Ascending aorta (tissue), 2 donors: ENCODE data around the gene COL8A1. TPM values are rescaled to one million over a fixed set of nuclear protein-coding genes. Genes with fewer than 3 reads are reported as not detected.

Experiments
- DNase-seq, 2 donors: peaks; one replicate each; pipeline ENCODE4 v3.0.0-alpha.2; 2019; ENCODE audit warnings: low spot score in 2 of 2
- H3K27ac ChIP-seq, 2 donors: fragments of 200-600 bp; sonication (generic); one replicate each; pipeline ENCODE4 v1.5.1; 2016 to 2017; ENCODE audit warnings: mild to moderate bottlenecking in 1 of 2
- H3K27me3 ChIP-seq: fragments of 200-600 bp; sonication (generic); one replicate; pipeline ENCODE4 v1.5.1; 2017
- H3K36me3 ChIP-seq, 2 donors: fragments of 200-600 bp; sonication (generic); one replicate each; pipeline ENCODE4 v1.5.1; 2016
- H3K4me1 ChIP-seq, 2 donors: fragments of 200-600 bp; sonication (generic); one replicate each; pipeline ENCODE4 v1.5.1; 2016 to 2017; ENCODE audit warnings: mild to moderate bottlenecking in 1 of 2
- H3K4me3 ChIP-seq, 2 donors: fragments of 200-600 bp; sonication (generic); one replicate each; pipeline ENCODE4 v1.5.1; 2016 to 2017; ENCODE audit warnings: mild to moderate bottlenecking in 1 of 2
- H3K9me3 ChIP-seq, 2 donors: fragments of 200-600 bp; sonication (generic); one replicate each; pipeline ENCODE4 v1.5.1; 2016
- CTCF ChIP-seq, 3 experiments: fragments of 200-600 bp in 2 of 3; fragments of 450-650 bp in 1 of 3; sonication (generic) in 2 of 3; IDR thresholded peaks; one replicate each; pipeline ENCODE4 v1.5.1; 2016 to 2019; ENCODE audit warnings: antibody characterized with exemption in 3 of 3, mild to moderate bottlenecking in 1 of 3, moderate library complexity in 1 of 3
- intact Hi-C: fragments of 100-400 bp; cut with DNase I; formaldehyde crosslinking; loops from one replicate; pipeline ENCODE4 v1.15.1; 2023
- total RNA-seq: library from RNA; depleted of rRNA; stranded (reverse); fragments of >200 nt; gene quantifications from one replicate; pipeline ENCODE4 v1.1.0, GENCODE V29; 2016

Gene COL8A1
- total RNA-seq, 1 donor from 2014 or later, result 459 TPM

- intact Hi-C loops, result no loop called here
- H3K27ac ChIP-seq, result peak overlapping the region; percentile 76 to 95
- no peaks in the 10 kb centered on the region for H3K27me3 ChIP-seq
- H3K4me1 ChIP-seq, result peaks cover 0 to 40% of the 10 kb centered on the region in 2 donors
- H3K36me3 ChIP-seq, result no peaks in the 10 kb centered on the region
- H3K4me3 ChIP-seq, result peak overlapping the region in 1 of 2 donors; percentile 0
- TF ChIP-seq CTCF (IDR thresholded peaks at IDR 0.05), result no peak
- DNase-seq, result no peak
- no peaks in the 10 kb centered on the region for H3K9me3 ChIP-seq
These were observed 13.1 kb downstream of the COL8A1 start for GRCh38 chr3:99651531-99651930.

- Histone ChIP-seq H3K27ac (peak overlapping the region; percentile 74 to 79), H3K4me3 (no peak overlapping the region), H3K27me3 (no peaks in the 10 kb centered on the region), H3K9me3 (no peaks in the 10 kb centered on the region), H3K4me1 (peaks cover 7 to 44% of the 10 kb centered on the region in 2 donors), H3K36me3 (peaks cover 0 to 5% of the 10 kb centered on the region in 2 donors)
- intact Hi-C loops, result loop anchor here (5.0 kb wide), 1 partner anchor 56 kb away; no protein-coding TSS in a partner anchor
- TF ChIP-seq CTCF (IDR thresholded peaks at IDR 0.05), result no peak
- DNase-seq, result no peak
These were observed 18.2 kb downstream of the COL8A1 start for GRCh38 chr3:99656624-99657023.

- Histone ChIP-seq H3K27ac (peak overlapping the region; percentile 74 to 79), H3K36me3 (peaks cover 0 to 5% of the 10 kb centered on the region in 2 donors), H3K4me1 (peaks cover 7 to 31% of the 10 kb centered on the region in 2 donors), H3K27me3 (no peaks in the 10 kb centered on the region), H3K9me3 (no peaks in the 10 kb centered on the region), H3K4me3 (no peak overlapping the region)
- DNase-seq, result no peak
- no peak for TF ChIP-seq CTCF (IDR thresholded peaks at IDR 0.05)
- intact Hi-C loops, result loop anchor here (5.0 kb wide), 1 partner anchor 54 kb away; no protein-coding TSS in a partner anchor
These were observed 19.9 kb downstream of the COL8A1 start for GRCh38 chr3:99658274-99658673.

GRCh38 chr3:99659032-99659431 is 20.6 kb downstream of the COL8A1 start:
- peaks cover 7 to 29% of the 10 kb centered on the region in 2 donors for H3K4me1 ChIP-seq
- no peaks in the 10 kb centered on the region for H3K9me3 ChIP-seq
- intact Hi-C loops, result loop anchor here (5.0 kb wide), 1 partner anchor 53 kb away; no protein-coding TSS in a partner anchor
- H3K27ac ChIP-seq, result peak overlapping the region; percentile 74 to 79
- H3K36me3 ChIP-seq, result peaks cover 0 to 5% of the 10 kb centered on the region in 2 donors
- no peaks in the 10 kb centered on the region for H3K27me3 ChIP-seq
- TF ChIP-seq CTCF (IDR thresholded peaks at IDR 0.05), result no peak
- DNase-seq, result peak in 1 of 2 donors; percentile 75
- no peak overlapping the region for H3K4me3 ChIP-seq

- no peak for TF ChIP-seq CTCF (IDR thresholded peaks at IDR 0.05)
- no peak overlapping the region for H3K4me3 ChIP-seq
- no peaks in the 10 kb centered on the region for H3K27me3 ChIP-seq
- intact Hi-C loops, result loop anchor here (5.0 kb wide), 1 partner anchor 52 kb away; no protein-coding TSS in a partner anchor
- peaks cover 7 to 34% of the 10 kb centered on the region in 2 donors for H3K4me1 ChIP-seq
- H3K36me3 ChIP-seq, result peaks cover 0 to 5% of the 10 kb centered on the region in 2 donors
- no peaks in the 10 kb centered on the region for H3K9me3 ChIP-seq
- no peak for DNase-seq
- peak overlapping the region; percentile 74 to 79 for H3K27ac ChIP-seq
These were observed 21.6 kb downstream of the COL8A1 start for GRCh38 chr3:99659951-99660350.
